GM12878 (cell line): ENCODE measurements around the gene CREB3. TPM values are rescaled to one million over a fixed set of nuclear protein-coding genes. Genes with fewer than 3 reads are reported as not detected.
A peak's percentile ranks its signal among the peaks of the same experiment; 100 is the strongest.

Experiments
- ASH2L ChIP-seq: fragments of 300-600, 200-600 bp; sonication (generic); IDR thresholded peaks from 2 replicates; pipeline ENCODE4 v1.6.1; 2017; ENCODE audit warnings: low read depth, mild to moderate bottlenecking, borderline replicate concordance
- BACH1 ChIP-seq: fragments of 450-650 bp; IDR thresholded peaks from 2 replicates; pipeline ENCODE4 v1.6.1; 2017; ENCODE audit warnings: mild to moderate bottlenecking, borderline replicate concordance
- BHLHE40 ChIP-seq, 2 experiments: fragments of 450-650 bp in 1 of 2; IDR thresholded peaks; 2 replicates each; pipeline ENCODE4 v1.6.1; 2011 to 2017; ENCODE audit warnings: low read depth in 2 of 2, borderline replicate concordance in 1 of 2, improper control_type of control experiment in 1 of 2, low read length in 1 of 2, mild to moderate bottlenecking in 1 of 2
- CHD4 ChIP-seq: fragments of 200-600 bp; sonication (generic); IDR thresholded peaks from 2 replicates; pipeline ENCODE4 v1.6.1; 2016; ENCODE audit warnings: mild to moderate bottlenecking
- FOXM1 ChIP-seq: IDR thresholded peaks from 2 replicates; pipeline ENCODE4 v1.6.1; 2012; ENCODE audit warnings: low read depth, mild to moderate bottlenecking, inconsistent platforms, low read length, moderate library complexity
- PML ChIP-seq: IDR thresholded peaks from 2 replicates; pipeline ENCODE4 v1.6.1; 2012; ENCODE audit warnings: low read length, inconsistent platforms
- REST ChIP-seq: IDR thresholded peaks from 2 replicates; pipeline ENCODE4 v1.6.1; 2012; ENCODE audit warnings: mild to moderate bottlenecking, low read depth, low read length
- SMAD1 ChIP-seq: fragments of 450-650 bp; IDR thresholded peaks from 2 replicates; pipeline ENCODE4 v1.6.1; 2018; ENCODE audit warnings: mild to moderate bottlenecking, low read depth; ENCODE audit not compliant: partially characterized antibody
- ZZZ3 ChIP-seq: IDR thresholded peaks from 2 replicates; pipeline ENCODE4 v1.6.1; 2011; ENCODE audit warnings: low read depth; ENCODE audit not compliant: control insufficient read depth, insufficient read length
- polyA plus RNA-seq, 11 experiments: library from polyadenylated mRNA; depleted of rRNA in 4 of 11; unstranded in 6 of 11; stranded (reverse) in 5 of 11; fragments of >200 nt; fragmentation: Nextera tagmentation in 4 of 11; fragmentation: Illumina TruSeq in 1 of 11; extraction: Ambion mirVana in 4 of 11; extraction: Trizol in 1 of 11; gene quantifications; 1 replicate in 1 of 11; 2 replicates in 10 of 11; pipeline versions ENCODE4 v1.2.1 to v1.2.3, GENCODE V29; 2011 to 2016; ENCODE audit warnings: inconsistent platforms in 2 of 11, missing spikeins in 2 of 11, low read depth in 1 of 11
- total RNA-seq, 4 experiments: library from RNA; depleted of rRNA in 3 of 4; stranded (reverse); fragments of >200 nt in 3 of 4; fragmentation: Illumina TruSeq in 1 of 4; extraction: Trizol in 1 of 4; gene quantifications; 2 replicates each; pipeline versions ENCODE4 v1.2.1 to v1.2.3, GENCODE V29; 2013 to 2021

Gene CREB3
- total and polyA plus RNA-seq, 10 of the 15 experiments (the other 5 are each of a cell fraction or from before 2014, with no cell fraction given): 9.8 to 38.9 (median 19.8) TPM

- TF ChIP-seq SMAD1: no peak
- TF ChIP-seq BACH1: peak; percentile 32; the same call in 1 of the 2 replicates
- no peak for TF ChIP-seq PML
- peak in 1 of 2 experiments; percentile 61; a peak in 1 of 4 replicates for TF ChIP-seq BHLHE40 (IDR thresholded peaks at IDR 0.05; ENCODE audit: borderline replicate concordance in 1 of 2, low read depth in 2 of 2, low read length in 1 of 2)
- TF ChIP-seq ASH2L: no peak
- no peak for TF ChIP-seq CHD4
- TF ChIP-seq REST: no peak
- no peak for TF ChIP-seq FOXM1
- no peak for TF ChIP-seq ZZZ3
These were observed at the start of gene CREB3, which contains the start of gene TLN1 (continued) for GRCh38 chr9:35732185-35732799.
